NT2/D1 (cell line): Measurements from ENCODE around the gene TARBP2.

Experiments
- DNase-seq: peaks from one replicate; pipeline ENCODE4 v3.0.0-alpha.2; 2011; ENCODE audit warnings: low read depth, low spot score
- H3K27me3 ChIP-seq: 2 replicates; pipeline ENCODE4 v1.6.0; 2011; ENCODE audit warnings: mild to moderate bottlenecking; ENCODE audit not compliant: insufficient read length, insufficient read depth
- H3K36me3 ChIP-seq: 2 replicates; pipeline ENCODE4 v1.6.1; 2011; ENCODE audit warnings: mild to moderate bottlenecking, low read length, mixed read lengths; ENCODE audit not compliant: insufficient read depth, insufficient read length
- H3K4me1 ChIP-seq: 2 replicates; pipeline ENCODE4 v1.5.1; 2011; ENCODE audit not compliant: insufficient read depth, insufficient read length
- H3K4me3 ChIP-seq: 2 replicates; pipeline ENCODE4 v1.5.1; 2011; ENCODE audit warnings: low read depth; ENCODE audit not compliant: insufficient read length
- H3K9ac ChIP-seq: 2 replicates; pipeline ENCODE4 v1.6.0; 2011; ENCODE audit warnings: low read depth; ENCODE audit not compliant: insufficient read length
- H3K9me3 ChIP-seq: 2 replicates; pipeline ENCODE4 v1.5.1; 2011; ENCODE audit warnings: mild to moderate bottlenecking, low read length; ENCODE audit not compliant: insufficient read depth
- SUZ12 ChIP-seq: IDR thresholded peaks from 2 replicates; pipeline ENCODE4 v1.6.1; 2011; ENCODE audit not compliant: insufficient read length, insufficient read depth; ENCODE audit errors: extremely low read depth
- YY1 ChIP-seq: IDR thresholded peaks from 2 replicates; pipeline ENCODE4 v1.6.1; 2011; ENCODE audit not compliant: insufficient read length, insufficient read depth
- ZNF274 ChIP-seq: IDR thresholded peaks from 2 replicates; pipeline ENCODE4 v1.6.1; 2011; ENCODE audit warnings: mild to moderate bottlenecking, low read depth, low read length

TARBP2 gene

GRCh38 chr12:53492188-53492587 is 8.9 kb upstream of the TARBP2 start:
- Histone ChIP-seq H3K4me3 (peak overlapping the region; percentile 32), H3K9me3 (no peaks in the 10 kb centered on the region), H3K4me1 (peaks cover 14% of the 10 kb centered on the region), H3K9ac (peak overlapping the region; percentile 69), H3K36me3 (peaks cover 10% of the 10 kb centered on the region), H3K27me3 (no peaks in the 10 kb centered on the region)
- no peak for DNase-seq
- TF ChIP-seq SUZ12 (no peak), YY1 (no peak), ZNF274 (no peak)

- TF ChIP-seq SUZ12 (no peak), YY1 (no peak), ZNF274 (no peak)
These were observed 8.1 kb upstream of the TARBP2 start for GRCh38 chr12:53492830-53493609.

GRCh38 chr12:53493610-53494391 is 7.3 kb upstream of the TARBP2 start:
- Histone ChIP-seq H3K4me3 (peak overlapping the region; percentile 64), H3K27me3 (no peaks in the 10 kb centered on the region), H3K9ac (peak overlapping the region; percentile 85), H3K4me1 (peaks cover 17% of the 10 kb centered on the region), H3K9me3 (no peaks in the 10 kb centered on the region), H3K36me3 (no peaks in the 10 kb centered on the region)
- no peak for DNase-seq
- TF ChIP-seq ZNF274 (no peak), SUZ12 (no peak), YY1 (no peak)

More at GRCh38 chr12:53492830-53493609, 8.1 kb upstream of the TARBP2 start:
- DNase-seq: peak; percentile 90
- Histone ChIP-seq H3K27me3 (no peaks in the 10 kb centered on the region), H3K9ac (peak overlapping the region; percentile 85), H3K4me3 (peak overlapping the region; percentile 64), H3K9me3 (no peaks in the 10 kb centered on the region), H3K36me3 (peaks cover 2% of the 10 kb centered on the region), H3K4me1 (peaks cover 14% of the 10 kb centered on the region)

GRCh38 chr12:53495903-53496751 is 5.0 kb upstream of the TARBP2 start:
- Histone ChIP-seq H3K4me1 (peaks cover 17% of the 10 kb centered on the region), H3K27me3 (no peaks in the 10 kb centered on the region), H3K36me3 (no peaks in the 10 kb centered on the region), H3K9ac (peak overlapping the region; percentile 43), H3K4me3 (no peak overlapping the region), H3K9me3 (no peaks in the 10 kb centered on the region)
- DNase-seq: no peak
- no peak for TF ChIP-seq SUZ12
- no peak for TF ChIP-seq YY1
- TF ChIP-seq ZNF274: no peak

- TF ChIP-seq YY1: no peak
- no peak for TF ChIP-seq ZNF274
- TF ChIP-seq SUZ12: no peak
- Histone ChIP-seq H3K27me3 (no peaks in the 10 kb centered on the region), H3K9me3 (peaks cover under 1% of the 10 kb centered on the region; the same call in 1 of the 2 replicates), H3K4me1 (peaks cover 18% of the 10 kb centered on the region), H3K9ac (no peak overlapping the region), H3K4me3 (no peak overlapping the region), H3K36me3 (no peaks in the 10 kb centered on the region)
- no peak for DNase-seq
These were observed 4.4 kb upstream of the TARBP2 start for GRCh38 chr12:53496752-53497032.

GRCh38 chr12:53497461-53497860 is 3.6 kb upstream of the TARBP2 start:
- no peak for DNase-seq
- Histone ChIP-seq H3K36me3 (peaks cover 6% of the 10 kb centered on the region), H3K9ac (no peak overlapping the region), H3K4me3 (no peak overlapping the region), H3K9me3 (peaks cover 4% of the 10 kb centered on the region; the same call in 1 of the 2 replicates), H3K27me3 (no peaks in the 10 kb centered on the region), H3K4me1 (peaks cover 23% of the 10 kb centered on the region)
- TF ChIP-seq YY1 (no peak), SUZ12 (no peak), ZNF274 (no peak)
